Endothelial cell of umbilical vein (primary cell): Measurements from ENCODE around the gene ATL1. TPM values are rescaled to one million over a fixed set of nuclear protein-coding genes. Genes with fewer than 3 reads are reported as not detected.

Experiments used
- BruUV-seq: library from RNA; stranded (reverse); fragments of 400-500 nt; replicated peaks from 2 replicates; lab custom pipeline; 2021; lab: Mats Ljungman, UMichigan
- CTCF ChIA-PET: fragments of 300-600, 350-600 bp; sonication (Branson Sonifier 250); formaldehyde crosslinking; loops from one replicate; lab custom pipeline; 2021; ENCODE audit warnings: antibody characterized with exemption, inconsistent platforms; lab: Charles Lee
- POLR2A ChIA-PET: fragments of 300-600, 350-600 bp; sonication (Branson Sonifier 250); formaldehyde crosslinking; loops from one replicate; lab custom pipeline; 2021; ENCODE audit warnings: antibody characterized with exemption, inconsistent platforms; lab: Charles Lee
- DNase-seq: peaks from one replicate; pipeline ENCODE4 v3.0.0-alpha.2; 2011; ENCODE audit warnings: low read depth, low spot score
- FAIRE-seq: peaks from 2 replicates; lab custom pipeline; 2011; peaks lifted over from hg19 to GRCh38; lab: Jason Lieb, UNC
- H2AFZ ChIP-seq: 2 replicates; pipeline ENCODE4 v1.6.0; 2012; ENCODE audit warnings: low read depth, low read length, control low read depth, inconsistent platforms
- H3K27ac ChIP-seq: 2 replicates; pipeline ENCODE4 v1.5.1; 2011; ENCODE audit warnings: low read depth, mild to moderate bottlenecking, control low read depth, low read length, moderate library complexity; ENCODE audit not compliant: insufficient read depth
- H3K27me3 ChIP-seq, 2 experiments: 2 replicates each; pipeline versions ENCODE4 v1.6.0 to v1.6.1; 2011; ENCODE audit warnings: low read length in 2 of 2, mixed read lengths in 1 of 2; ENCODE audit not compliant: control insufficient read depth in 2 of 2, insufficient read depth in 2 of 2
- H3K36me3 ChIP-seq, 2 experiments: 2 replicates in 1 of 2; 3 replicates in 1 of 2; pipeline ENCODE4 v1.5.1; 2011; ENCODE audit warnings: low read length in 2 of 2, mild to moderate bottlenecking in 1 of 2, moderate library complexity in 1 of 2; ENCODE audit not compliant: control insufficient read depth in 2 of 2, insufficient read depth in 2 of 2; ENCODE audit errors: extremely low read depth in 1 of 2
- H3K4me1 ChIP-seq: 3 replicates; pipeline ENCODE4 v1.5.1; 2011; ENCODE audit warnings: mild to moderate bottlenecking, low read length; ENCODE audit not compliant: control insufficient read depth, insufficient read depth; ENCODE audit errors: extremely low read depth
- H3K4me2 ChIP-seq: 2 replicates; pipeline ENCODE4 v1.6.1; 2011; ENCODE audit warnings: low read length, control low read depth, mixed read lengths; ENCODE audit not compliant: insufficient read depth
- H3K4me3 ChIP-seq, 3 experiments: fragments of 200-600 bp in 1 of 3; sonication (generic), shearing (Covaris generic) in 1 of 3; replicated peaks in 1 of 3; 2 replicates each; pipeline ENCODE4 v1.5.1; 2011 to 2016; ENCODE audit warnings: control low read depth in 3 of 3, low read length in 3 of 3, mild to moderate bottlenecking in 2 of 3, inconsistent platforms in 1 of 3, low read depth in 1 of 3, moderate library complexity in 1 of 3; ENCODE audit not compliant: insufficient read depth in 1 of 3
- H3K79me2 ChIP-seq: 2 replicates; pipeline ENCODE4 v1.6.0; 2012; ENCODE audit warnings: low read length, inconsistent platforms; ENCODE audit not compliant: control insufficient read depth, insufficient read depth
- H3K9ac ChIP-seq: replicated peaks from 2 replicates; pipeline ENCODE3; 2011; ENCODE audit warnings: low read length, control low read depth; ENCODE audit not compliant: insufficient read depth; ENCODE audit errors: extremely low read depth
- H3K9me1 ChIP-seq: replicated peaks from 3 replicates; pipeline ENCODE4 v1.6.0; 2011; ENCODE audit warnings: mild to moderate bottlenecking, low read length; ENCODE audit not compliant: control insufficient read depth, insufficient read depth; ENCODE audit errors: extremely low read depth
- H3K9me3 ChIP-seq: replicated peaks from 2 replicates; pipeline ENCODE4 v1.5.1; 2012; ENCODE audit warnings: low read length, inconsistent platforms; ENCODE audit not compliant: control insufficient read depth, insufficient read depth
- H4K20me1 ChIP-seq: replicated peaks from 2 replicates; pipeline ENCODE3; 2011; ENCODE audit warnings: mild to moderate bottlenecking, low read length; ENCODE audit not compliant: control insufficient read depth, insufficient read depth; ENCODE audit errors: extremely low read depth
- EZH2 ChIP-seq: IDR thresholded peaks from 2 replicates; pipeline ENCODE4 v1.6.1; 2012; ENCODE audit warnings: borderline replicate concordance, low read depth, mild to moderate bottlenecking, moderate library complexity, low read length, inconsistent platforms; ENCODE audit not compliant: severe bottlenecking
- FOS ChIP-seq: IDR thresholded peaks from 2 replicates; pipeline ENCODE4 v1.6.1; 2011; ENCODE audit warnings: mild to moderate bottlenecking, low read length, moderate library complexity, borderline replicate concordance; ENCODE audit not compliant: insufficient read depth
- GATA2 ChIP-seq: IDR thresholded peaks from 2 replicates; pipeline ENCODE4 v1.7.0; 2011; ENCODE audit warnings: low read depth, mild to moderate bottlenecking, moderate library complexity, mixed read lengths, low read length; ENCODE audit not compliant: insufficient read length, insufficient read depth
- JUN ChIP-seq: IDR thresholded peaks from 2 replicates; pipeline ENCODE4 v1.6.1; 2011; ENCODE audit warnings: borderline replicate concordance, low read depth; ENCODE audit not compliant: insufficient read length, insufficient read depth
- MYC ChIP-seq: IDR thresholded peaks from one replicate; pipeline ENCODE4 v1.6.1; 2011; ENCODE audit warnings: mild to moderate bottlenecking, low read depth, low read length
- POLR2A ChIP-seq: IDR thresholded peaks from 2 replicates; pipeline ENCODE4 v1.6.1; 2012; ENCODE audit warnings: low read depth, mild to moderate bottlenecking, control low read depth, low read length
- POLR2AphosphoS5 ChIP-seq: IDR thresholded peaks from 2 replicates; pipeline ENCODE4 v1.6.1; 2012; ENCODE audit warnings: low read depth, mild to moderate bottlenecking, control low read depth, low read length, moderate library complexity; ENCODE audit not compliant: insufficient read depth
- dilution Hi-C: fragments of 300-500 bp; cut with MboI; formaldehyde crosslinking; loops from one replicate; pipeline ENCODE4 v1.15.0; 2019; ENCODE audit warnings: low sequenced_read_pairs; ENCODE audit not compliant: extremely low pct_ligation_motif_present
- intact Hi-C: fragments of 100-400 bp; cut with micrococcal nuclease; formaldehyde crosslinking; loops from one replicate; pipeline ENCODE4 v1.10.0; 2022
- polyA plus RNA-seq, 4 experiments: library from polyadenylated mRNA; depleted of rRNA in 3 of 4; stranded (reverse) in 3 of 4; unstranded in 1 of 4; fragments of >200 nt; gene quantifications; 2 replicates each; pipeline versions ENCODE4 v1.2.1 to v1.2.3, GENCODE V29; 2011 to 2012; ENCODE audit warnings: missing spikeins in 1 of 4
- total RNA-seq: library from RNA; stranded (reverse); gene quantifications from 2 replicates; pipeline ENCODE4 v1.2.3, GENCODE V29; 2021
- TF ChIP-seq, protein P1 (sequence below), 2 donors: IDR thresholded peaks; 1 replicate in 1 of 2; 2 replicates in 1 of 2; pipeline ENCODE4 v1.5.1; 2011; ENCODE audit warnings: low read length in 2 of 2, mild to moderate bottlenecking in 2 of 2, moderate library complexity in 2 of 2, control low read depth in 1 of 2, inconsistent platforms in 1 of 2, low read depth in 1 of 2; ENCODE audit not compliant: insufficient read depth in 1 of 2; ENCODE audit errors: extremely low read depth in 1 of 2
- TF ChIP-seq, protein P2 (sequence below): IDR thresholded peaks from 2 replicates; pipeline ENCODE4 v1.6.1; 2011; ENCODE audit not compliant: insufficient read depth, insufficient read length

Gene ATL1
- total and polyA plus RNA-seq, 2 donors (not counting 3 experiments of a cell fraction or from before 2014, with no cell fraction given), result 1.1 to 5.1 TPM

DNA sequence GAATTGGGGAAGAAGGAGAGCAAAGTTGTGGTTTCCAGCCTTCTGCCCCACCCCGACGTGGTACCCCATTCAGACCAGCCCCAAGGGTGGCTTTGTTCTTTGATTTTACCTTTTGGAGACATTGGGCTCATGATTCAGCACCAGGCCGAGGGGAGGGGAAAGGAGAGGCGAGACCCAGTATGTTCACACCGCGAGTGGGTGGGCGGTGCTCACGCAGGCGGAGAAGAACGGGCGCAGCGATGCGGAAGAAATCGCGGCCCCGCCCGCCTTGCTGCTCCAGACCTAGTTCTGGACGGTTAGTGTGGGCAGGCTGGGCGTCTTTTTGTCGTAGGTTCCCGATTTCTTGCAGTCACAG is 963 bp downstream of the ATL1 start:
- Histone ChIP-seq H3K4me2 (peak overlapping the region; percentile 94), H3K9me1 (no peaks in the 10 kb centered on the region), H3K27ac (no peak overlapping the region), H3K36me3 (no peaks in the 10 kb centered on the region), H3K9ac (peak overlapping the region; percentile 59), H2AFZ (peak overlapping the region; percentile 96), H3K9me3 (no peaks in the 10 kb centered on the region), H3K4me3 (peak overlapping the region; percentile 59 to 92 (median 90)), H4K20me1 (no peaks in the 10 kb centered on the region), H3K27me3 (peaks cover 21 to 23% of the 10 kb centered on the region in 2 experiments), H3K79me2 (no peaks in the 10 kb centered on the region), H3K4me1 (peaks cover 11% of the 10 kb centered on the region)
- no TSS peak for BruUV-seq
- dilution Hi-C loops, result loop anchor here (25.0 kb wide), 1 partner anchor 151 kb away; no protein-coding TSS in a partner anchor
- intact Hi-C loops, result loop anchor here (1.0 kb wide), 1 partner anchor 328 kb away; no protein-coding TSS in a partner anchor
- ChIA-PET CTCF (interaction anchor here (1.6 to 2.4 kb wide), 3 partner anchors 154 to 699 kb away, joined by 3 to 14 read pairs (median 3); partner anchors contain the start of genes DMAC2L and L2HGDH), POLR2A (interaction anchor here (0.6 kb wide), 1 partner anchor 152 kb away, joined by 11 read pairs; no protein-coding TSS in a partner anchor)
- DNase-seq (peak; percentile 26), FAIRE-seq (peak; percentile 88)
- no peak for TF ChIP-seq FOS
- TF ChIP-seq, protein P1, sequence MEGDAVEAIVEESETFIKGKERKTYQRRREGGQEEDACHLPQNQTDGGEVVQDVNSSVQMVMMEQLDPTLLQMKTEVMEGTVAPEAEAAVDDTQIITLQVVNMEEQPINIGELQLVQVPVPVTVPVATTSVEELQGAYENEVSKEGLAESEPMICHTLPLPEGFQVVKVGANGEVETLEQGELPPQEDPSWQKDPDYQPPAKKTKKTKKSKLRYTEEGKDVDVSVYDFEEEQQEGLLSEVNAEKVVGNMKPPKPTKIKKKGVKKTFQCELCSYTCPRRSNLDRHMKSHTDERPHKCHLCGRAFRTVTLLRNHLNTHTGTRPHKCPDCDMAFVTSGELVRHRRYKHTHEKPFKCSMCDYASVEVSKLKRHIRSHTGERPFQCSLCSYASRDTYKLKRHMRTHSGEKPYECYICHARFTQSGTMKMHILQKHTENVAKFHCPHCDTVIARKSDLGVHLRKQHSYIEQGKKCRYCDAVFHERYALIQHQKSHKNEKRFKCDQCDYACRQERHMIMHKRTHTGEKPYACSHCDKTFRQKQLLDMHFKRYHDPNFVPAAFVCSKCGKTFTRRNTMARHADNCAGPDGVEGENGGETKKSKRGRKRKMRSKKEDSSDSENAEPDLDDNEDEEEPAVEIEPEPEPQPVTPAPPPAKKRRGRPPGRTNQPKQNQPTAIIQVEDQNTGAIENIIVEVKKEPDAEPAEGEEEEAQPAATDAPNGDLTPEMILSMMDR (IDR thresholded peaks at IDR 0.05; ENCODE audit: extremely low read depth in 1 of 2, insufficient read depth in 1 of 2, low read depth in 1 of 2, low read length in 2 of 2), result no peak

DNA sequence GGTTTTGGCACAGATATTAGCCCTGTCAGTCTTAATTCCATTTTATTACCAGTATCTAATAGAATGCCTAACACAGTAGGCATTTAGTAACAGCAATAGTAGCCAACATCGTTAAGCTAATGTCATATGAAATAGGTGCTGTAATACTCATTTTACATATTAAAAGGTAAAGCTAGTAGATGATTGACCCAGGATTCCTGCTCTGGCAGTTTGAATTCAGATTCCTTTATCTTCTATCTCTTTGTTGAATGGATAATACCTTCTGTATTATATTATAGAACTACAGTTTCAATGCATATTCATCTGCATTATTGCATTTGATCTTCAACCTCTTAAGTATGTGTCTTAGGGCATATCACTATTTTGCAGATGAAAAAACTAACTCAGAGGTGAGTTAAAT is 2.9 kb downstream of the ATL1 start:
- H3K79me2 ChIP-seq, result no peaks in the 10 kb centered on the region
- TF ChIP-seq EZH2 (no peak), POLR2AphosphoS5 (no peak), JUN (no peak), GATA2 (no peak), POLR2A (no peak), MYC (no peak), FOS (no peak)
- TF ChIP-seq, protein P2, sequence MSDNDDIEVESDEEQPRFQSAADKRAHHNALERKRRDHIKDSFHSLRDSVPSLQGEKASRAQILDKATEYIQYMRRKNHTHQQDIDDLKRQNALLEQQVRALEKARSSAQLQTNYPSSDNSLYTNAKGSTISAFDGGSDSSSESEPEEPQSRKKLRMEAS, result no peak
- TF ChIP-seq, protein P1 (IDR thresholded peaks at IDR 0.05; ENCODE audit: extremely low read depth in 1 of 2, insufficient read depth in 1 of 2, low read depth in 1 of 2, low read length in 2 of 2), result no peak
- dilution Hi-C loops (loop anchor here (25.0 kb wide), 1 partner anchor 149 kb away; no protein-coding TSS in a partner anchor), intact Hi-C loops (no loop called here)
- no peak overlapping the region for H2AFZ ChIP-seq
- ChIA-PET POLR2A (no interaction called here), CTCF (interaction anchor here (1.1 to 2.2 kb wide), 2 partner anchors 9 to 39 kb away, joined by 3 to 5 read pairs; no protein-coding TSS in a partner anchor)
- no peak overlapping the region for H3K4me2 ChIP-seq
- no TSS peak for BruUV-seq
- no peaks in the 10 kb centered on the region for H3K9me1 ChIP-seq
- H3K36me3 ChIP-seq, result no peaks in the 10 kb centered on the region
- H3K4me3 ChIP-seq, result no peak overlapping the region
- DNase-seq, result no peak
- H3K27ac ChIP-seq, result no peak overlapping the region
- no peak for FAIRE-seq
- H4K20me1 ChIP-seq, result no peaks in the 10 kb centered on the region
- H3K4me1 ChIP-seq, result peaks cover 11% of the 10 kb centered on the region
- peaks cover 11 to 20% of the 10 kb centered on the region in 2 experiments for H3K27me3 ChIP-seq
- H3K9me3 ChIP-seq, result no peaks in the 10 kb centered on the region
- no peak overlapping the region for H3K9ac ChIP-seq
